Calu3 (cell line): ENCODE measurements around the gene CCNB1IP1. TPM values are rescaled to one million over a fixed set of nuclear protein-coding genes. Genes with fewer than 3 reads are reported as not detected.

Experiments used
- Bru-seq: library from RNA; stranded (reverse); fragments of 400-500 nt; gene quantifications from one replicate; lab custom pipeline; 2021; lab: Mats Ljungman, UMichigan
- BruChase-seq, 2 experiments: library from RNA; stranded (reverse); fragments of 400-500 nt; gene quantifications; one replicate each; lab custom pipeline; 2021; lab: Mats Ljungman, UMichigan
- BruUV-seq: library from RNA; stranded (reverse); fragments of 400-500 nt; replicated peaks from 2 replicates; lab custom pipeline; 2021; lab: Mats Ljungman, UMichigan
- CTCF ChIA-PET: fragments of 300-600 bp; sonication (Branson Sonifier 250); formaldehyde crosslinking; loops from one replicate; lab custom pipeline; 2022; ENCODE audit warnings: antibody characterized with exemption; lab: Charles Lee
- DNase-seq: peaks from one replicate; pipeline ENCODE4 v3.0.0; 2022
- H3K27ac Mint-ChIP-seq: one replicate; pipeline ENCODE4 v1.8.0; 2022; ENCODE audit warnings: mixed read lengths; ENCODE audit not compliant: unreplicated experiment
- H3K27me3 Mint-ChIP-seq: one replicate; pipeline ENCODE4 v1.8.0; 2022; ENCODE audit warnings: mixed read lengths; ENCODE audit not compliant: unreplicated experiment
- H3K36me3 Mint-ChIP-seq: one replicate; pipeline ENCODE4 v1.8.0; 2022; ENCODE audit warnings: mild to moderate bottlenecking, moderate library complexity, mixed read lengths; ENCODE audit not compliant: insufficient read depth, unreplicated experiment
- H3K4me1 Mint-ChIP-seq: one replicate; pipeline ENCODE4 v1.8.0; 2022; ENCODE audit warnings: mild to moderate bottlenecking, low read depth, mixed read lengths; ENCODE audit not compliant: unreplicated experiment
- H3K4me3 Mint-ChIP-seq: one replicate; pipeline ENCODE4 v1.8.0; 2022; ENCODE audit warnings: mild to moderate bottlenecking, low read depth, moderate library complexity, mixed read lengths; ENCODE audit not compliant: unreplicated experiment
- H3K9me3 Mint-ChIP-seq: one replicate; pipeline ENCODE4 v1.8.0; 2022; ENCODE audit warnings: low read depth, mixed read lengths; ENCODE audit not compliant: unreplicated experiment
- CTCF ChIP-seq: fragments of 200-600 bp; IDR thresholded peaks from one replicate; pipeline ENCODE4 v1.8.0; 2022; ENCODE audit warnings: antibody characterized with exemption; ENCODE audit not compliant: unreplicated experiment
- intact Hi-C: fragments of 100-400 bp; cut with micrococcal nuclease; formaldehyde crosslinking; loops from one replicate; pipeline ENCODE4 v1.10.0; 2022; ENCODE audit not compliant: unreplicated experiment
- long read RNA-seq: library from polyadenylated mRNA; stranded (forward); transcript quantifications from one replicate; pipeline ENCODE4 v2.0.0, GENCODE V29; 2022
- total RNA-seq: library from RNA; stranded (reverse); gene quantifications from 2 replicates; pipeline ENCODE4 v1.2.3, GENCODE V29; 2022

The CCNB1IP1 gene
- total RNA-seq: 37.3 and 39.0 TPM in 2 replicates
- percentile 94 among the genes with signal in this experiment for Bru-seq, nascent RNA
- BruChase-seq, experiment 1, labeled RNA remaining after a 6-hour chase: percentile 79 among the genes with signal in this experiment
- BruChase-seq, experiment 2, labeled RNA remaining after a 2-hour chase: percentile 79 among the genes with signal in this experiment
- long read RNA-seq, transcript CCNB1IP1-202 (7 exons, 1,479 nt): major isoform, 15 of 21 reads
- long read RNA-seq, partial matches to known transcripts: 2 of 21 reads
- long read RNA-seq, other reads (novel, unspliced or antisense): 1 of 21 reads

- H3K9me3 Mint-ChIP-seq: no peaks in the 10 kb centered on the region
- no peaks in the 10 kb centered on the region for H3K27me3 Mint-ChIP-seq
- H3K4me3 Mint-ChIP-seq: peak within 1 kb of the TSS; percentile 93
- H3K4me1 Mint-ChIP-seq: peaks cover 13% of the 10 kb centered on the region
- CTCF ChIA-PET: interaction anchor here (1.1 to 2.3 kb wide), 3 partner anchors 9 to 22 kb away, joined by 3 to 12 read pairs (median 3); partner anchors contain the start of gene PARP2
- TF ChIP-seq CTCF: no peak
- BruUV-seq: TSS peak; percentile 86
- DNase-seq: peak; percentile 56
- H3K36me3 Mint-ChIP-seq: peaks cover 37% of the 10 kb centered on the region
- H3K27ac Mint-ChIP-seq: peak within 1 kb of the TSS; percentile 85
- intact Hi-C loops: loop anchor here (5.0 kb wide), 1 partner anchor 349 kb away; the partner anchor contains the start of gene RNASE4
Observed at GRCh38 chr14:20332788-20333493, at the start of gene CCNB1IP1. Gene CCNB1IP1 (minus strand): TSS chr14:20333279. CDS start chr14:20316523, 16,756 bp downstream.

GRCh38 chr14:20382526-20382925 lies 49.4 kb upstream of the CCNB1IP1 start:
- H3K27me3 Mint-ChIP-seq: no peaks in the 10 kb centered on the region
- no peak overlapping the region for H3K4me3 Mint-ChIP-seq
- no peak for DNase-seq
- peaks cover 29% of the 10 kb centered on the region for H3K36me3 Mint-ChIP-seq
- intact Hi-C loops: no loop called here
- H3K4me1 Mint-ChIP-seq: no peaks in the 10 kb centered on the region
- H3K9me3 Mint-ChIP-seq: no peaks in the 10 kb centered on the region
- CTCF ChIA-PET: no interaction called here
- TF ChIP-seq CTCF: no peak
- no TSS peak for BruUV-seq
- H3K27ac Mint-ChIP-seq: no peak overlapping the region

GRCh38 chr14:20381341-20381740 lies 48.3 kb upstream of the CCNB1IP1 start:
- H3K27me3 Mint-ChIP-seq: no peaks in the 10 kb centered on the region
- no TSS peak for BruUV-seq

GRCh38 chr14:20380681-20381080 lies 47.6 kb upstream of the CCNB1IP1 start:
- Mint-ChIP-seq H3K4me3 (no peak overlapping the region), H3K36me3 (peaks cover 34% of the 10 kb centered on the region), H3K27ac (no peak overlapping the region), H3K27me3 (no peaks in the 10 kb centered on the region), H3K9me3 (no peaks in the 10 kb centered on the region), H3K4me1 (no peaks in the 10 kb centered on the region)
- CTCF ChIA-PET: no interaction called here
- no TSS peak for BruUV-seq
- no peak for DNase-seq
- no peak for TF ChIP-seq CTCF
- intact Hi-C loops: no loop called here

More at GRCh38 chr14:20381341-20381740, 48.3 kb upstream of the CCNB1IP1 start:
- H3K9me3 Mint-ChIP-seq: no peaks in the 10 kb centered on the region
- CTCF ChIA-PET: no interaction called here
- H3K36me3 Mint-ChIP-seq: peaks cover 30% of the 10 kb centered on the region
- TF ChIP-seq CTCF: no peak
- no peak for DNase-seq
- intact Hi-C loops: no loop called here
- H3K4me3 Mint-ChIP-seq: no peak overlapping the region
- H3K27ac Mint-ChIP-seq: no peak overlapping the region
- no peaks in the 10 kb centered on the region for H3K4me1 Mint-ChIP-seq
